SHP77 (cell line): ENCODE measurements around the gene PCBP1.
A peak's percentile ranks its signal among the peaks of the same experiment; 100 is the strongest.
"Not testable (repeated sequence)": the region's sequence is repeated elsewhere in the genome, so short reads cannot be mapped to it uniquely, and the experiment has no call there.

Source experiments
- DNase-seq, 2 experiments: peaks; one replicate each; lab custom pipeline; 2025; lab: John Stamatoyannopoulos, UW

Gene PCBP1

GRCh38 chr2:70081221-70081620, 6.1 kb upstream of the PCBP1 start:
- DNase-seq: no peak

- DNase-seq: no peak
These were observed 3.7 kb upstream of the PCBP1 start for GRCh38 chr2:70083344-70084156.

- peak in 1 of 2 experiments; percentile 75 for DNase-seq
These were observed 2.1 kb upstream of the PCBP1 start for GRCh38 chr2:70084973-70085710.

GRCh38 chr2:70085711-70086277, 1.5 kb upstream of the PCBP1 start:
- no peak for DNase-seq

GRCh38 chr2:70086278-70086837, 919 bp upstream of the PCBP1 start:
- peak; percentile 67 to 74 for DNase-seq

GRCh38 chr2:70087702-70088597, 673 bp downstream of the PCBP1 start:
- DNase-seq: peak in 1 of 2 experiments; percentile 42

GRCh38 chr2:70088598-70089219, 1.4 kb downstream of the PCBP1 start:
- no peak for DNase-seq

GRCh38 chr2:70089220-70089982, 2.1 kb downstream of the PCBP1 start:
- peak; percentile 65 to 81 for DNase-seq

GRCh38 chr2:70089983-70090525, 2.8 kb downstream of the PCBP1 start:
- DNase-seq: no peak

GRCh38 chr2:70090706-70091334, 3.5 kb downstream of the PCBP1 start:
- DNase-seq: no peak

GRCh38 chr2:70091364-70091763, 4.1 kb downstream of the PCBP1 start:
- DNase-seq: no peak

GRCh38 chr2:70091816-70092215, 4.5 kb downstream of the PCBP1 start:
- DNase-seq: no peak

GRCh38 chr2:70092576-70093243, 5.4 kb downstream of the PCBP1 start:
- not testable (repeated sequence) for DNase-seq

GRCh38 chr2:70094171-70094977, 7.1 kb downstream of the PCBP1 start:
- no peak for DNase-seq

- DNase-seq: peak in 1 of 2 experiments; percentile 68
These were observed 7.9 kb downstream of the PCBP1 start for GRCh38 chr2:70094978-70095719.

GRCh38 chr2:70095720-70096670, 8.7 kb downstream of the PCBP1 start:
- DNase-seq: no peak
